DMS53 (cell line): ENCODE results near the gene CNOT4.
A peak's percentile ranks its signal among the peaks of the same experiment; 100 is the strongest.

Experiments used
- DNase-seq: peaks from one replicate; lab custom pipeline; 2025; lab: John Stamatoyannopoulos, UW

The CNOT4 gene

GRCh38 chr7:135397689-135398088 is 112.2 kb downstream of the CNOT4 start:
- no peak for DNase-seq

GRCh38 chr7:135392701-135393100 is 117.2 kb downstream of the CNOT4 start:
- no peak for DNase-seq

- no peak for DNase-seq
These were observed 118.4 kb downstream of the CNOT4 start for GRCh38 chr7:135391514-135391913.

- DNase-seq: peak; percentile 64
These were observed 119.1 kb downstream of the CNOT4 start for GRCh38 chr7:135390829-135391228.

- DNase-seq: no peak
These were observed 119.9 kb downstream of the CNOT4 start for GRCh38 chr7:135389971-135390370.

- no peak for DNase-seq
These were observed 121.3 kb downstream of the CNOT4 start for GRCh38 chr7:135388616-135389015.

GRCh38 chr7:135386776-135387175 is 123.1 kb downstream of the CNOT4 start:
- DNase-seq: no peak

- DNase-seq: no peak
These were observed 123.7 kb downstream of the CNOT4 start for GRCh38 chr7:135386181-135386580.

- DNase-seq: no peak
These were observed 124.7 kb downstream of the CNOT4 start for GRCh38 chr7:135385209-135385608.

- no peak for DNase-seq
These were observed 126.3 kb downstream of the CNOT4 start for GRCh38 chr7:135383525-135384175.

- DNase-seq: no peak
These were observed 127.7 kb downstream of the CNOT4 start for GRCh38 chr7:135382173-135382572.

- no peak for DNase-seq
These were observed 128.5 kb downstream of the CNOT4 start for GRCh38 chr7:135381369-135381768.

- no peak for DNase-seq
These were observed 129.6 kb downstream of the CNOT4 start for GRCh38 chr7:135380351-135380750.

- no peak for DNase-seq
These were observed 132.7 kb downstream of the CNOT4 start for GRCh38 chr7:135377171-135377570.

- no peak for DNase-seq
These were observed 133.8 kb downstream of the CNOT4 start for GRCh38 chr7:135375908-135376699.

GRCh38 chr7:135374736-135375135 is 135.2 kb downstream of the CNOT4 start:
- DNase-seq: no peak

GRCh38 chr7:135372222-135372621 is 137.7 kb downstream of the CNOT4 start:
- DNase-seq: no peak

- DNase-seq: no peak
These were observed 139.2 kb downstream of the CNOT4 start for GRCh38 chr7:135370656-135371055.

GRCh38 chr7:135369405-135369804 is 140.5 kb downstream of the CNOT4 start:
- no peak for DNase-seq

GRCh38 chr7:135368416-135369186 is 141.3 kb downstream of the CNOT4 start:
- peak; percentile 41 for DNase-seq

GRCh38 chr7:135366843-135367508 is 142.9 kb downstream of the CNOT4 start:
- no peak for DNase-seq

- no peak for DNase-seq
These were observed 144.2 kb downstream of the CNOT4 start for GRCh38 chr7:135365721-135366120.
